GM19324 (cell line): ENCODE data around the gene SRSF3.

Experiments used
- ATAC-seq: cut with Tn5 transposase; IDR thresholded peaks from one replicate; pipeline ENCODE4 v1.9.1; 2021; ENCODE audit warnings: mild to moderate bottlenecking, moderate library complexity; ENCODE audit not compliant: unreplicated experiment, low FRiP score

Gene SRSF3

GRCh38 chr6:36594029-36594815 is at the start of gene SRSF3:
TSS of gene SRSF3 (plus strand) at chr6:36594362. CDS start at chr6:36596763, 2,401 bp downstream.
- peak; percentile 90 for ATAC-seq

DNA sequence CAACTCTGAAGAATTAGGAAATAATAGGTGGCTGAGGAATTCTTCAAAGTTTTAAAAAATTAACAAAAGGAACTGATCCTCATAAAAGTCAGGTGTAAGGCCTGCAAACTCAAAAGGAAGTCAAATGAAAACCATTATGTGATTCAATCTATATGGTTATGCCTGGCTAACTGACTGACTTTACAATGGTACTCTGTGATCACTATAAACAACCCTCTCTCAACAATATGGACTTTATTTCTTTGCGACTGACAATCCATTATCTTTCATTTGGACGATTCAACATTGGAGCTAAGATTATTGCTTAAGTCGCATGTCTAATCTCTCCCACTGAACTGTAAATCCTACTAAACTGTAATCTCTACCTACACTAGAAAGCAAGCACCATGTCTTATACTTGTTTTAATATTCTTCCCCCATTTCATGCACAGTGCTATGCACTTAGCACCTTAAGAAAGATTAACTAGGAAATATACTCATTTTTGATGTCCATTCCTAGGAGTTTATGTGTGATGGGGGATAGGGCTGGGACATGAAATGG is 48.3 kb upstream of the SRSF3 start:
- ATAC-seq, result no peak

DNA sequence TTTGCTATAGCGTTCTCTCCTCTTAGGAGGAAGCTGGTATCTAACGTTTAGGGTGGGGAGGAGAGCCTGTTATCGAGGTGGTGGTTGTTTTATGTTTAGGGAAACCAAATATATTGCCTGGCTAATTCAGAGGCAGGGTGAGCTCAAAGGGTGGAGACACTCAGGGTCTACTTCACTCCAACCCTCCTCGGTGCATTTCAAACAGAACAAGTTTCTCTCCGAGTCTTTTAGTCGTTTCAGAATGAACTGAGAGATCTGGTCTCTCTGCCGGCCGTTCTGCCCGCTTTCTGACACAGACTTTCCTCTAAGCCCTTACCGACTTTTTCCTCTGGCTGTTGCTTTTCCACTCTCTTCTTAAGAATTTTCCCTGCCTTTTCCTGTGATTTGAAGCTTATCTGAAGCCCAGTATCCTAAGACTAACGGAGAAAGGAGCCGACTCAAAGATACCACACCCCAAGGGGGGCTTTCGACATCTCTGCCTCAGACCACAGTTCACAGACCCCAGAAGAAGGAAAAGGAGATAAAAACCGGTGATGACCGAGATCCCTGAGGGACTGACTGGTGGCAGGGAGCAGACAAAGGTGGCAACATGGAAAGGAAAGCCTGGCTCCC is 47.7 kb upstream of the SRSF3 start:
- no peak for ATAC-seq

DNA sequence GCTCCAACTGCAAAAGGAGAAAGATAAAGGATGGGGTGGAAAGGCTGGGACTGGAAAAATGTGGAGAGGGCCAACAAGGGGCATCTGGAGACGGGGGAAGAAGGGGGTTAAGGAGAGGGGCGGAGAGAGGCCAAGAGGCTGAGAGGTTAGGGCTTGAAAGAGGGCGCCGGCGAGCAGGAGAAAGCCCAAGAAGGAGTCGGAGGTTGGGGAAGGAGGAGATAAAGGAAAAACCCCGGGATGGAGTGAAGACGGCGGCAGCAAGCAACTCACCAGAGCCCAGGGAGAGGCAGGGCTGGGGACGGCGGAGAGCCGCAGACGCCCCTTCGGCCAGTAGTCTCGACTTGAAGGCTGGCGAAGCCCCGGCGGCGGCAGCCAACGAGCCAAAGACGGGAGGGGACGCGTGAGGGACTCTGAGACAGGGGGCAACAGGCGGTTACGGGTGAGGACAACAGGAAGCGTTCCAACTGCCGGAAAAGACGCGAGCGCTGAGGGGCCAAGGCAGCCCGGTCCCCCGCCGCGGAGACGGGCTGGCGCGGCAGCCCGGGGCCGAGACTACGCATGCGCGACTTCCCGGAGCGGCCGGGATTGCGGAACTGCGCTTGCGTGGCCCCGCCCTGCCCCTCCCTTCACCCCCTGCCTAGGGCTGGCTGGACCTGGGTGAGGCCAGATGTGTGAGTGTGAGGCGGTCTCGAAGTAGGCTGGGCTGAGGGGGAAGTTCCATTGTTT is 47.1 kb upstream of the SRSF3 start, which contains the start of gene STK38:
Gene STK38, minus strand, starts transcription at position 560 of the 726 bp plus-strand sequence. CDS start 7,277 bp downstream, outside the sequence.
- ATAC-seq, result peak; percentile 82

DNA sequence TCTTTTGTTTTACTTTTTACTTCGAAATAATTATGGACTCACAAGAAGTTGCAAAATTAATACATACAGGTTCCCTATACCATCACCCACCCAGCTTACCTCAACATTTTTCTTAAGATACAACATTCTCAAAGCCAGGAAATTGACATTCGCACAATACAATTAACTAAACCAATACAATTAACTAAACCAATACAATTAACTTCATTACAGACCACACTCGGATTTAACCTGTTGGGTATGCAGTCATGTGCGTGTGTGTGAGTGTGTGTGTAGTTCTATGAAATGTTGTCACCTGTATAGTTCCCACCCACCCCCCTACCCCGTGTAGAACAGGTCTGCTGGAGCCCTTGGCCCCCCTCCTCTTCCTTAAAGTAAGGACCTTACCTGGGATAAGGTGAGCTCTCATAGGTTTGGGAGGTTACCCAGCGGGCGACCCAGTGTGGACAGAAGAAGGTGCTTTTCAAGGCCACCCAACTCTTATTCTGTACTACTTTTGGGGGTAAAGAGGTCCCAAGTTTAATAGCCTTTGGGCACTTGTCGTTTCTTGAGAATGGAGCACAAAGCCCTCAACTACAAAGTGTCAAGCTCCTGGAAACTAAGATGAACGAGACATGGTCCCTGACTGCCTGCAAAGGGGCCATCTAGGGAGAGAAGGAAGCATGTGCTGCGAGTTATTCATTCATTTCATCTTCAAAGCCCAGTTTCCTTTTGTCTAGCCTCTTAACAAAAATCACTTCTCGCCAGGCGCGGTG is 46.3 kb upstream of the SRSF3 start:
- ATAC-seq, result no peak

DNA sequence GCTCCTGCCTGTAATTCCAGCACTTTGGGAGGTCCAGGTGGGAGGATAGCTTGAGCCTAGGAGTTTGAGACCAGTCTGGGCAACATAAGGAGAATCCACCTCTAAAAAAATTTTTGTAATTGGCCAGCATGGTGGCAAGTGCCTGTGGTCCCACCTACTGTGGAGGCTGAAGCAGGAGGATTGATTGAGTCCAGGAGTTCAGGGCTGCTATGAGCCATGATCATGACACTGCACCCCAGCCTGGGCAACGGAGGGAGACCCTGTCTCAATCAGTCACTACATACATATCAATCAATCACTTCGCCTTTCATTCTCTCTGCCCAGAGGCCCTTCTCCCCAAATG is 45.8 kb upstream of the SRSF3 start:
- no peak for ATAC-seq

- ATAC-seq, result no peak
Measured at GRCh38 chr6:36550473-36551000, 43.6 kb upstream of the SRSF3 start.

GRCh38 chr6:36555750-36556252 is 38.4 kb upstream of the SRSF3 start:
- no peak for ATAC-seq

DNA sequence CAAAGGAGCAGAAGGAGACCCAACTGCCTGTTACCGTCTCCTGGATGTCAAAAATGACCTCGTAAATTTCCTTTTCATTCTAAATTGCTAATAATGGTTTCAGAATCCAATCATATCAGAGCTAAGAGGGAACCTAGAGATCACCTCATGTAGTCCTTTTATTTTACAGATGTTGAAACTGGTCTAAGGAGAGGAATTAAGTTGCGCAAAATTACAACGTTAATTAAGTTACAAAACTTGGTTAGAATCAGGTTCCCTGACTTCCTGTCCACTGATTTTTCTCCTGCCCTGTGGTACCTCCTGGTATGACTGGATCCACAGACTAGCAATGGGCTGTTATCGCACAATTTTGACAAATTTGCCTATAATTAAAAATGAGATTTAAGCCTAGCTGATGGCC is 37.9 kb upstream of the SRSF3 start:
- no peak for ATAC-seq

DNA sequence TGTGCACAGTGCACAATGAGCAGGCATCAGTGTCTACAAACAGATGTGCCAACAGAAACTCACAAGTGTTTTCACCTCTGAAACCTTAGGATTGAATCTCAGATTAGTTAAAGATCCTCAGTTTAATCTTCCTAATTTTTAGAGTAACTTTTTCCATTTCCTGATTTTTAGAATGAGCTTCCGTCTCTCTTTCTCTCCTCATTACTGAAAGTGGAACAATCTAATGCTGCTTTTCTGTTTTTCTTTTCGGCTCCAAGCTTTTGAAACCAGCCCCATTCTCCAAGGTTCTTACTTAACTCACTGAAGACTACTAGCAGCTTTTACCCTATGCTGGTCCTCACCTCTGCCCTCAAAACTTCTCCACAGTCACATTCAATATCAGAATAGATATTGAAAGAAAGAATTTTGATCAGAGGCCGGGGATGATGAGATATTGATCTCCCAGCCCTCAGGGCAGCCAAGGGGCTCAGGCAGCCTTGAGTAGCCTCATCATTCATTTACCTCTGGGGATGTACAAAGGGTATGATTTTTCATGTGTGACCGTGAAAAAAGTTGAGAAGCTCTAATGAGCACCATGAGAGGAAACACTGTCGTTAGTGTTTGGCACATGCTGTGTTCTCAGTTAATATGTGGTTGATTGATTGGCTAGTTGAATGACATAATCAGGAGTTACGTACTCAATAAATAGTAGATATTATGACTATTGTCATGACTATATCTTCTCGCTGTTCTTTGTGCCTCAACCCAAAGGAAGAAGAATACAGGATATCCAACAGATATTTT is 35.0 kb upstream of the SRSF3 start:
- ATAC-seq, result no peak

- no peak for ATAC-seq
Measured at GRCh38 chr6:36560822-36561221, 33.3 kb upstream of the SRSF3 start.

DNA sequence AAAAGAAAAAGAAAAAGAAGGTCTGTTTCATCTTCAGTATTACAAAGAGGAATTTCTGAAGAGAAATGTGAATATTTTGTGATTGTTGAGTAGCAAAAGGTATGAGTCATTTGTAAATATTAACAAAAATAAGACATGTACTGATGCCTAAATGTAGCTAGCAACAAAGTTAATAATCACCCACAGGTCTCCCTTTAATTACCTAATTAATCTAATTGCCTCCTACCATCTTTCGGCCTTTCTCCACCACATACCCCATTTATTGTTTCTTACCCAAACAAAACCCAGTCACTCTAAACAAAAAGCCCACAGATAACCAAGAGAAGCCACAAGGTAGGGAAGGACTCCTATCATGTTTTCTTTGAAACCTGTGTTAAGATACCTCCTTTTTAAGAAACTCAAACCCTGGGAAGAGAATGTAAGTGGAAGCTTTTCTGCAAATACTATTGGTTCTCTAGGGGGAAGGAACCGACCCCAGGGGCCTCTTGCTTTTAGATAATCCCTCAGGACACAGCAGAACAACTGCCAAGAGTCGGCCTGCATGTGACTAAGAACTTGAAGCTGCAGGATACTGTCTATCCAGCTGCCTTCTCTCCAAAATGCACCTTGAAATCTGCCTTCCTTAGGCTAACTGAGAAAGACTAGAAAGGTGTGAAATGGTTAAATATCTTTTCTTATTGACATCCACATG is 30.8 kb upstream of the SRSF3 start:
- no peak for ATAC-seq

DNA sequence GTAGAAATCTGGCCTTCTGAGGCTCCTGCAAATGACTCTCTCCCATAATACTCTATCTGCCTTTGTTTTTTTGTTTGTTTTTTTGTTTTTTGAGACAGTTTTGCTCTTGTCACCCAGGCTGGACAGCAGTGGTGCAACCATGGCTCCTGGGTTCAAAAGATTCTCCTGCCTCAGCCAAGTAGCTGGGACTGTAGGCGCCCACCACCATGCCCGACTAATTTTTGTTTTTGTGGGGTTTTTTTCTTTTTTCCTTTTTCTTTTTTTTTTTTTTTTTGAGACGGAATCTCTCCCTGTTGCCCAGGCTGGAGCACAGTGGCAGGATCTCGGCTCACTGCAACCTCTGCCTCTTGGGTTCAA is 30.3 kb upstream of the SRSF3 start:
- ATAC-seq, result no peak

DNA sequence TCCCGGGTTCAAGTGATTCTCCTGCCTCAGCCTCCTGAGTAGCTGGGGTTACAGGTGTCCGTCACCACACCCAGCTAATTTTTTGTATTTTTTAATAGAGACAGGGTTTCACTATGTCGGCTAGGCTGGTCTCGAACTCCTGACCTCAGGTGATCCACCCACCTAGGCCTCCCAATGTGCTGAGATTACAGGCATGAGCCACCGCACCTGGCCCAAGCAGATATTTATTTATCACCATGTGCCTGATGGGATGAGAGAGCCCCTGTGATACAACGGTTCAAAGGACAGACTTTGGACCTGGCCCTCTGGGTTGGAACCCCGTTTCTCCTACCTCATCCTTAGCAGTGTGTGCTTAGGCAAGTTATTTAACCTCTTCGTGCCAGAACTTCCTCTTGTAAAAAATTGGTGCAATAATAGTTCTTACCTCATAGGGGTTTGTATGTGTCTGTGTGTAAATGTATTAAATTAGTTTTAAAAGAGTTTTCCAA is 27.7 kb upstream of the SRSF3 start:
- ATAC-seq, result no peak

GRCh38 chr6:36570264-36570663 is 23.9 kb upstream of the SRSF3 start:
- ATAC-seq, result no peak

- no peak for ATAC-seq
Measured at GRCh38 chr6:36571122-36572043, 22.8 kb upstream of the SRSF3 start.
